SU-DHL-6 (cell line): Measurements from ENCODE around the gene POLA2.

ENCODE experiments used
- EZH2phosphoT487 ChIP-seq: fragments of 200-600 bp; sonication (generic), shearing (Covaris generic); conservative IDR thresholded peaks from 2 replicates; pipeline ENCODE4 v1.6.1; 2018; ENCODE audit warnings: mild to moderate bottlenecking, antibody characterized with exemption, low read length, moderate library complexity, mixed read lengths
- TF ChIP-seq, protein P1 (sequence below): fragments of 200-600 bp; sonication (generic); IDR thresholded peaks from one replicate; pipeline ENCODE4 v1.5.1; 2017; ENCODE audit warnings: antibody characterized with exemption, mild to moderate bottlenecking, low read length, moderate library complexity; ENCODE audit not compliant: insufficient read depth, poor library complexity, severe bottlenecking

DNA sequence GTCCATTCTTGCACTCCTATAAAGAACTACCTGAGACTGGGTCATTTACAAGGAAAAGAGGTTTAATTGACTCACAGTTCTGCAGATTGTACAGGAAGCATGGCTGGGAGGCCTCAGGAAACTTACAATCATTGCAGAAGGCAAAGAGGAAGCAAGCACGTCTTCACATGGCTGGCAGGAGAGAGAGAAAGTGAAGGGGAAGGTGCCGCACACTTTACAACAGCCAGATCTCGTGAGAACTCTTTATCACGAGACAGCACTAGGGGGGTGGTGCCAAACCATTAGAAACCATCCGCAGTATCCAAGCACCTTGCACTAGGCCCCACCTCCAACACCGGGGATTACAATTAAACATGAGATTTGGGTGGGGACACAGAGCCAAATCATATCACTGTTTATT lies 19.4 kb upstream of the POLA2 start:
- TF ChIP-seq, protein P1, sequence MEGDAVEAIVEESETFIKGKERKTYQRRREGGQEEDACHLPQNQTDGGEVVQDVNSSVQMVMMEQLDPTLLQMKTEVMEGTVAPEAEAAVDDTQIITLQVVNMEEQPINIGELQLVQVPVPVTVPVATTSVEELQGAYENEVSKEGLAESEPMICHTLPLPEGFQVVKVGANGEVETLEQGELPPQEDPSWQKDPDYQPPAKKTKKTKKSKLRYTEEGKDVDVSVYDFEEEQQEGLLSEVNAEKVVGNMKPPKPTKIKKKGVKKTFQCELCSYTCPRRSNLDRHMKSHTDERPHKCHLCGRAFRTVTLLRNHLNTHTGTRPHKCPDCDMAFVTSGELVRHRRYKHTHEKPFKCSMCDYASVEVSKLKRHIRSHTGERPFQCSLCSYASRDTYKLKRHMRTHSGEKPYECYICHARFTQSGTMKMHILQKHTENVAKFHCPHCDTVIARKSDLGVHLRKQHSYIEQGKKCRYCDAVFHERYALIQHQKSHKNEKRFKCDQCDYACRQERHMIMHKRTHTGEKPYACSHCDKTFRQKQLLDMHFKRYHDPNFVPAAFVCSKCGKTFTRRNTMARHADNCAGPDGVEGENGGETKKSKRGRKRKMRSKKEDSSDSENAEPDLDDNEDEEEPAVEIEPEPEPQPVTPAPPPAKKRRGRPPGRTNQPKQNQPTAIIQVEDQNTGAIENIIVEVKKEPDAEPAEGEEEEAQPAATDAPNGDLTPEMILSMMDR = no peak
- no peak for TF ChIP-seq EZH2phosphoT487
